ENCODE data around the gene LPCAT4. TPM values are rescaled to one million over a fixed set of nuclear protein-coding genes. Genes with fewer than 3 reads are reported as not detected.

Gene LPCAT4
- total and polyA plus RNA-seq, 9 of the 15 experiments (the other 6 are each of a cell fraction or from before 2014, with no cell fraction given): 7.3 to 34.3 (median 14.4) TPM

DNA sequence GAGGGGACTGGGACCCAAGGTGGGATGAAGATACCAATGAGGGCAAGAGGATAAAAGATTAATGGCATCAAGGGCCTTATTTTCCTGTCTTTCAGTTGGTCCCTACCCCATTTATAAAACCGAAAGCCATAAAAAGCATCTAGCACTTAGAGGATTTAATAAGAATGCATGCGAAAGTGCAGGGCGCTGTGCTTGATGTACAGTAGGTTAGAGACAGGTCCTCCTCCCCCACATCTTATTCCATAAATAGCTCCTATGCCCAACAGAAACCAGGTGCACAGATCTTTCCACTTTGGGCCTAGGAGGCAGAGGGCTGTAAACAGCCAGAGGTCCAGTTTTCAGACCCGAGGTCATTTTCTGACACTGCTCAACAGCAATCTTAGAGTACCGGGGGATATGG, 1.2 kb downstream of the LPCAT4 start:
- Histone ChIP-seq H3K27ac (ENCODE audit: extremely low read depth, low read depth, low read length) (no peak overlapping the region), H3K79me2 (ENCODE audit: control insufficient read depth, insufficient read depth, low read length) (peaks cover 10% of the 10 kb centered on the region; the same call in 2 of the 3 replicates), H3K36me3 (ENCODE audit: control insufficient read depth, insufficient read depth, low read length) (peaks cover 30% of the 10 kb centered on the region; the same call in 2 of the 3 replicates), H3K9ac (ENCODE audit: insufficient read depth in 1 of 2, low read depth in 2 of 2, low read length in 2 of 2) (peak overlapping the region; percentile 44 to 75; a peak in 3 of 4 replicates), H2AFZ (ENCODE audit: low read depth, low read length) (peak overlapping the region; percentile 84; the same call in 1 of the 2 replicates), H3K4me1 (replicated peaks in 1 of 2; ENCODE audit: control insufficient read depth in 2 of 2, insufficient read depth in 2 of 2, low read length in 2 of 2) (peaks cover 7 to 22% of the 10 kb centered on the region in 2 experiments; a peak in 4 of 5 replicates), H4K20me1 (replicated peaks; ENCODE audit: control insufficient read depth, insufficient read depth, low read length) (no peaks in the 10 kb centered on the region), H3K4me2 (ENCODE audit: insufficient read depth, low read length) (peak overlapping the region; percentile 88), H3K4me3 (peak overlapping the region; percentile 99), H3K27me3 (ENCODE audit: control insufficient read depth in 2 of 2, insufficient read depth in 2 of 2, low read length in 2 of 2) (no peaks in the 10 kb centered on the region), H3K9me1 (ENCODE audit: control insufficient read depth, insufficient read depth, low read length) (no peaks in the 10 kb centered on the region), H3K9me3 (replicated peaks; ENCODE audit: control insufficient read depth, insufficient read depth, low read depth, low read length) (no peaks in the 10 kb centered on the region)
- ATAC-seq: no peak
- 35% methylated on average over 5 of the region's 5 CpGs for WGBS (ENCODE audit: insufficient coverage, low coverage, missing lambda C conversion rate)
- POLR2A ChIA-PET: interaction anchor here (0.9 to 2.3 kb wide), 4 partner anchors 8 to 264 kb away, joined by 3 to 10 read pairs (median 6); partner anchors contain the start of genes EMC7 and PGBD4
- TSS peak; percentile 40 for BruUV-seq (replicated peaks)
- in situ Hi-C loops (cut with MboI) (loop anchor here (10.0 kb wide), 1 partner anchor 301 kb away; no protein-coding TSS in a partner anchor), intact Hi-C loops (cut with micrococcal nuclease) (loop anchor here (2.0 to 5.0 kb wide), 4 partner anchors 125 to 303 kb away; partner anchors contain the start of gene KATNBL1)
- peak; percentile 29 for FAIRE-seq
- CTCF ChIA-PET (ENCODE audit: low intra/inter-chr PET ratio): interaction anchor here (1.4 kb wide), 1 partner anchor 23 kb away, joined by 5 read pairs; the partner anchor contains the start of genes NOP10 and NUTM1
- TF ChIP-seq ZNF23 (CRISPR knock-in tag; IDR thresholded peaks at IDR 0.05): no peak
- no peak for TF ChIP-seq BRD9 (IDR thresholded peaks at IDR 0.05; ENCODE audit: low read depth, partially characterized antibody)
- no peak for TF ChIP-seq ZBTB2 (IDR thresholded peaks at IDR 0.05)
- no peak for TF ChIP-seq THRAP3 (IDR thresholded peaks at IDR 0.05; ENCODE audit: borderline replicate concordance)
- TF ChIP-seq, protein P1, sequence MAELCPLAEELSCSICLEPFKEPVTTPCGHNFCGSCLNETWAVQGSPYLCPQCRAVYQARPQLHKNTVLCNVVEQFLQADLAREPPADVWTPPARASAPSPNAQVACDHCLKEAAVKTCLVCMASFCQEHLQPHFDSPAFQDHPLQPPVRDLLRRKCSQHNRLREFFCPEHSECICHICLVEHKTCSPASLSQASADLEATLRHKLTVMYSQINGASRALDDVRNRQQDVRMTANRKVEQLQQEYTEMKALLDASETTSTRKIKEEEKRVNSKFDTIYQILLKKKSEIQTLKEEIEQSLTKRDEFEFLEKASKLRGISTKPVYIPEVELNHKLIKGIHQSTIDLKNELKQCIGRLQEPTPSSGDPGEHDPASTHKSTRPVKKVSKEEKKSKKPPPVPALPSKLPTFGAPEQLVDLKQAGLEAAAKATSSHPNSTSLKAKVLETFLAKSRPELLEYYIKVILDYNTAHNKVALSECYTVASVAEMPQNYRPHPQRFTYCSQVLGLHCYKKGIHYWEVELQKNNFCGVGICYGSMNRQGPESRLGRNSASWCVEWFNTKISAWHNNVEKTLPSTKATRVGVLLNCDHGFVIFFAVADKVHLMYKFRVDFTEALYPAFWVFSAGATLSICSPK (IDR thresholded peaks at IDR 0.05; ENCODE audit: borderline replicate concordance): no peak
- TF ChIP-seq MAFK (IDR thresholded peaks at IDR 0.05; ENCODE audit: low read length): no peak
- TF ChIP-seq CSDE1 (IDR thresholded peaks at IDR 0.05): no peak
- TF ChIP-seq ARID3B (CRISPR knock-in tag; IDR thresholded peaks at IDR 0.05; ENCODE audit: borderline replicate concordance): no peak
- no peak for TF ChIP-seq POLR2A (conservative IDR thresholded peaks at IDR 0.05)
- no peak for DNase-seq (ENCODE audit: extremely low read depth in 1 of 4, low spot score in 3 of 4)

Data from K562 (cell line).